Natural killer cell treated with Interleukin-12 subunit alpha and Interleukin-12 subunit beta and Interleukin-15 and Interleukin-18, amount 100 ng/mL, for 72 hours (primary cell): ENCODE results near the gene NXN. TPM values are rescaled to one million over a fixed set of nuclear protein-coding genes. Genes with fewer than 3 reads are reported as not detected.

Experiments used
- ATAC-seq, 2 donors: fragments of 150-1000 bp; cut with Tn5 transposase in 1 of 2; sonication (Bioruptor Pico), chemical (Tn5 transposase) in 1 of 2; 2 replicates each; pipeline ENCODE4 v1.10.0; 2021
- DNase-seq: peaks from one replicate; pipeline ENCODE4 v3.0.0; 2022; ENCODE audit warnings: low spot score
- H3K27ac Mint-ChIP-seq, 2 donors: 1 replicate in 1 of 2; 2 replicates in 1 of 2; pipeline ENCODE4 v1.8.0; 2022; ENCODE audit warnings: mixed read lengths in 2 of 2, mild to moderate bottlenecking in 1 of 2, moderate library complexity in 1 of 2
- H3K27me3 Mint-ChIP-seq, 2 donors: 1 replicate in 1 of 2; 2 replicates in 1 of 2; pipeline ENCODE4 v1.8.0; 2022; ENCODE audit warnings: mixed read lengths in 2 of 2
- H3K36me3 Mint-ChIP-seq: one replicate; pipeline ENCODE4 v1.8.0; 2022; ENCODE audit warnings: mixed read lengths
- H3K4me1 Mint-ChIP-seq, 2 donors: 1 replicate in 1 of 2; 2 replicates in 1 of 2; pipeline ENCODE4 v1.8.0; 2022; ENCODE audit warnings: low read depth in 2 of 2, mixed read lengths in 2 of 2, mild to moderate bottlenecking in 1 of 2
- H3K4me3 Mint-ChIP-seq: one replicate; pipeline ENCODE4 v1.8.0; 2022; ENCODE audit warnings: mixed read lengths
- H3K9me3 Mint-ChIP-seq: 2 replicates; pipeline ENCODE4 v1.8.0; 2022; ENCODE audit warnings: mixed read lengths
- total RNA-seq, 2 donors: library from RNA; stranded (reverse); gene quantifications; one replicate each; pipeline ENCODE4 v1.2.3, GENCODE V29; 2022

Gene NXN
- total RNA-seq, result under 1 TPM; 0.61 to 0.69 TPM

- H3K36me3 Mint-ChIP-seq, result no peaks in the 10 kb centered on the region
- no peaks in the 10 kb centered on the region for H3K9me3 Mint-ChIP-seq
- peak within 1 kb of the TSS; percentile 85 for H3K4me3 Mint-ChIP-seq
- DNase-seq, result peak; percentile 92
- peaks cover 8 to 16% of the 10 kb centered on the region in 2 donors for H3K4me1 Mint-ChIP-seq
- H3K27me3 Mint-ChIP-seq, result peaks cover 16 to 26% of the 10 kb centered on the region in 2 donors
- peak; percentile 95 to 97 for ATAC-seq
- H3K27ac Mint-ChIP-seq, result no peak within 1 kb of the TSS
These were observed at the start of gene NXN for GRCh38 chr17:979539-980405. Gene NXN, minus strand, starts transcription at chr17:979776.

GRCh38 chr17:1027044-1027443 lies 47.5 kb upstream of the NXN start:
- DNase-seq (no peak), ATAC-seq (no peak)
- H3K27ac Mint-ChIP-seq, result no peak overlapping the region
- H3K4me1 Mint-ChIP-seq, result peaks cover 0 to 7% of the 10 kb centered on the region in 2 donors
- no peaks in the 10 kb centered on the region for H3K36me3 Mint-ChIP-seq
- no peaks in the 10 kb centered on the region for H3K27me3 Mint-ChIP-seq
- no peak overlapping the region for H3K4me3 Mint-ChIP-seq
- no peaks in the 10 kb centered on the region for H3K9me3 Mint-ChIP-seq

- Mint-ChIP-seq H3K27me3 (no peaks in the 10 kb centered on the region), H3K4me3 (no peak overlapping the region), H3K4me1 (peaks cover 0 to 7% of the 10 kb centered on the region in 2 donors), H3K9me3 (no peaks in the 10 kb centered on the region), H3K36me3 (no peaks in the 10 kb centered on the region), H3K27ac (no peak overlapping the region)
- ATAC-seq, result no peak
- no peak for DNase-seq
These were observed 47.0 kb upstream of the NXN start for GRCh38 chr17:1026599-1026975.

- H3K4me1 Mint-ChIP-seq, result peaks cover 0 to 7% of the 10 kb centered on the region in 2 donors
- no peak for DNase-seq
- no peak for ATAC-seq
- no peaks in the 10 kb centered on the region for H3K36me3 Mint-ChIP-seq
- no peaks in the 10 kb centered on the region for H3K27me3 Mint-ChIP-seq
- H3K9me3 Mint-ChIP-seq, result no peaks in the 10 kb centered on the region
- no peak overlapping the region for H3K4me3 Mint-ChIP-seq
- H3K27ac Mint-ChIP-seq, result peak overlapping the region in 1 of 2 donors; percentile 19
These were observed 46.4 kb upstream of the NXN start for GRCh38 chr17:1025733-1026598.

- Mint-ChIP-seq H3K4me3 (no peak overlapping the region), H3K9me3 (no peaks in the 10 kb centered on the region), H3K27me3 (no peaks in the 10 kb centered on the region), H3K27ac (no peak overlapping the region), H3K4me1 (peaks cover 0 to 8% of the 10 kb centered on the region in 2 donors), H3K36me3 (no peaks in the 10 kb centered on the region)
- ATAC-seq (no peak), DNase-seq (no peak)
These were observed 44.5 kb upstream of the NXN start for GRCh38 chr17:1024076-1024475.

GRCh38 chr17:1022278-1023024 lies 42.9 kb upstream of the NXN start:
- H3K9me3 Mint-ChIP-seq, result no peaks in the 10 kb centered on the region

GRCh38 chr17:1021147-1021546 lies 41.6 kb upstream of the NXN start:
- H3K9me3 Mint-ChIP-seq, result no peaks in the 10 kb centered on the region
- H3K27ac Mint-ChIP-seq, result no peak overlapping the region
- no peak overlapping the region for H3K4me3 Mint-ChIP-seq
- no peaks in the 10 kb centered on the region for H3K36me3 Mint-ChIP-seq
- peaks cover 0 to 8% of the 10 kb centered on the region in 2 donors for H3K4me1 Mint-ChIP-seq
- H3K27me3 Mint-ChIP-seq, result no peaks in the 10 kb centered on the region
- ATAC-seq, result no peak
- DNase-seq, result no peak

More at GRCh38 chr17:1022278-1023024, 42.9 kb upstream of the NXN start:
- peaks cover 0 to 8% of the 10 kb centered on the region in 2 donors for H3K4me1 Mint-ChIP-seq
- DNase-seq, result no peak
- no peak for ATAC-seq
- H3K27me3 Mint-ChIP-seq, result no peaks in the 10 kb centered on the region
- H3K4me3 Mint-ChIP-seq, result no peak overlapping the region
- no peaks in the 10 kb centered on the region for H3K36me3 Mint-ChIP-seq
- no peak overlapping the region for H3K27ac Mint-ChIP-seq

GRCh38 chr17:1019451-1019850 lies 39.9 kb upstream of the NXN start:
- Mint-ChIP-seq H3K27me3 (no peaks in the 10 kb centered on the region), H3K9me3 (no peaks in the 10 kb centered on the region), H3K27ac (peak overlapping the region in 1 of 2 donors; percentile 78), H3K36me3 (no peaks in the 10 kb centered on the region), H3K4me1 (peaks cover 0 to 5% of the 10 kb centered on the region in 2 donors), H3K4me3 (no peak overlapping the region)
- ATAC-seq (no peak), DNase-seq (no peak)

- H3K4me1 Mint-ChIP-seq, result peaks cover 0 to 5% of the 10 kb centered on the region in 2 donors
These were observed 39.0 kb upstream of the NXN start for GRCh38 chr17:1018547-1018946.

GRCh38 chr17:1013729-1014090 lies 34.1 kb upstream of the NXN start:
- Mint-ChIP-seq H3K27ac (no peak overlapping the region), H3K4me3 (no peak overlapping the region), H3K36me3 (no peaks in the 10 kb centered on the region), H3K4me1 (no peaks in the 10 kb centered on the region), H3K9me3 (no peaks in the 10 kb centered on the region), H3K27me3 (no peaks in the 10 kb centered on the region)
- DNase-seq (no peak), ATAC-seq (no peak)

More at GRCh38 chr17:1018547-1018946, 39.0 kb upstream of the NXN start:
- no peak overlapping the region for H3K4me3 Mint-ChIP-seq
- H3K27ac Mint-ChIP-seq, result no peak overlapping the region
- H3K27me3 Mint-ChIP-seq, result no peaks in the 10 kb centered on the region
- H3K36me3 Mint-ChIP-seq, result no peaks in the 10 kb centered on the region
- no peaks in the 10 kb centered on the region for H3K9me3 Mint-ChIP-seq
- ATAC-seq (no peak), DNase-seq (no peak)

GRCh38 chr17:1012823-1013728 lies 33.5 kb upstream of the NXN start:
- Mint-ChIP-seq H3K27ac (no peak overlapping the region), H3K36me3 (no peaks in the 10 kb centered on the region), H3K9me3 (no peaks in the 10 kb centered on the region), H3K4me3 (no peak overlapping the region), H3K27me3 (no peaks in the 10 kb centered on the region), H3K4me1 (no peaks in the 10 kb centered on the region)
- DNase-seq (no peak), ATAC-seq (no peak)

- Mint-ChIP-seq H3K36me3 (no peaks in the 10 kb centered on the region), H3K27ac (no peak overlapping the region), H3K4me1 (no peaks in the 10 kb centered on the region), H3K9me3 (no peaks in the 10 kb centered on the region), H3K4me3 (no peak overlapping the region), H3K27me3 (no peaks in the 10 kb centered on the region)
- no peak for DNase-seq
- ATAC-seq, result no peak
These were observed 32.5 kb upstream of the NXN start for GRCh38 chr17:1011760-1012735.
